ENCODE results near the gene VAMP5.
A peak's percentile ranks its signal among the peaks of the same experiment; 100 is the strongest.
"Not testable (repeated sequence)": the region's sequence is repeated elsewhere in the genome, so short reads cannot be mapped to it uniquely, and the experiment has no call there.

Gene VAMP5

GRCh38 chr2:85539361-85540132, 44.7 kb upstream of the VAMP5 start:
- TF ChIP-seq CTCF (IDR thresholded peaks at IDR 0.05; ENCODE audit: control insufficient read depth, insufficient read depth, low read depth, low read length, missing control alignments), result no peak
- peak overlapping the region; percentile 92 for H3K4me3 ChIP-seq (ENCODE audit: control insufficient read depth, low read depth, low read length)
- DNase-seq (ENCODE audit: low read depth), result no peak

GRCh38 chr2:85540133-85540648, 44.0 kb upstream of the VAMP5 start:
- TF ChIP-seq CTCF (IDR thresholded peaks at IDR 0.05; ENCODE audit: control insufficient read depth, insufficient read depth, low read depth, low read length, missing control alignments), result no peak
- no peak for DNase-seq (ENCODE audit: low read depth)
- peak overlapping the region; percentile 92 for H3K4me3 ChIP-seq (ENCODE audit: control insufficient read depth, low read depth, low read length)

GRCh38 chr2:85541262-85541661, 43.0 kb upstream of the VAMP5 start:
- no peak for TF ChIP-seq CTCF (IDR thresholded peaks at IDR 0.05; ENCODE audit: control insufficient read depth, insufficient read depth, low read depth, low read length, missing control alignments)
- peak overlapping the region; percentile 92 for H3K4me3 ChIP-seq (ENCODE audit: control insufficient read depth, low read depth, low read length)
- no peak for DNase-seq (ENCODE audit: low read depth)

- peak overlapping the region; percentile 92 for H3K4me3 ChIP-seq (ENCODE audit: control insufficient read depth, low read depth, low read length)
- no peak for DNase-seq (ENCODE audit: low read depth)
- TF ChIP-seq CTCF (IDR thresholded peaks at IDR 0.05; ENCODE audit: control insufficient read depth, insufficient read depth, low read depth, low read length, missing control alignments), result no peak
Observed at GRCh38 chr2:85541753-85542457, 42.3 kb upstream of the VAMP5 start.

- DNase-seq (ENCODE audit: low read depth), result no peak
- H3K4me3 ChIP-seq (ENCODE audit: control insufficient read depth, low read depth, low read length), result no peak overlapping the region; the same call in 1 of the 2 replicates
- no peak for TF ChIP-seq CTCF (IDR thresholded peaks at IDR 0.05; ENCODE audit: control insufficient read depth, insufficient read depth, low read depth, low read length, missing control alignments)
Observed at GRCh38 chr2:85542777-85543176, 41.5 kb upstream of the VAMP5 start.

- H3K4me3 ChIP-seq (ENCODE audit: control insufficient read depth, low read depth, low read length); DNase-seq (ENCODE audit: low read depth): not testable (repeated sequence)
Observed at GRCh38 chr2:85544254-85544691, 40.0 kb upstream of the VAMP5 start.

- H3K4me3 ChIP-seq (ENCODE audit: control insufficient read depth, low read depth, low read length); DNase-seq (ENCODE audit: low read depth): not testable (repeated sequence)
Observed at GRCh38 chr2:85544915-85545779, 39.1 kb upstream of the VAMP5 start.

Data from AG09309 (cell line).